GM12872 (cell line): ENCODE data around the gene RASGRF1.

Experiments used
- CTCF ChIP-seq: IDR thresholded peaks from 3 replicates; pipeline ENCODE4 v1.5.1; 2011; ENCODE audit warnings: low read depth, mild to moderate bottlenecking, low read length, moderate library complexity; ENCODE audit not compliant: insufficient read depth

The RASGRF1 gene

GRCh38 chr15:78933823-78934654 is 156.5 kb downstream of the RASGRF1 start:
- TF ChIP-seq CTCF = no peak

- TF ChIP-seq CTCF = no peak
These were observed 157.3 kb downstream of the RASGRF1 start for GRCh38 chr15:78933187-78933822.

GRCh38 chr15:78932258-78932808 is 158.2 kb downstream of the RASGRF1 start:
- no peak for TF ChIP-seq CTCF

- no peak for TF ChIP-seq CTCF
These were observed 158.9 kb downstream of the RASGRF1 start for GRCh38 chr15:78931439-78932257.

- no peak for TF ChIP-seq CTCF
These were observed 159.8 kb downstream of the RASGRF1 start for GRCh38 chr15:78930577-78931388.

- TF ChIP-seq CTCF = no peak
These were observed 160.9 kb downstream of the RASGRF1 start for GRCh38 chr15:78929536-78930264.
